HG02678 (cell line): Measurements from ENCODE around the gene LSP1.

Experiments
- ATAC-seq: cut with Tn5 transposase; IDR thresholded peaks from one replicate; pipeline ENCODE4 v1.9.1; 2021; ENCODE audit warnings: mild to moderate bottlenecking, moderate library complexity; ENCODE audit not compliant: unreplicated experiment

LSP1 gene

GRCh38 chr11:1888347-1888753 is 35.5 kb downstream of the LSP1 start:
- no peak for ATAC-seq

GRCh38 chr11:1888811-1889210 is 35.9 kb downstream of the LSP1 start:
- no peak for ATAC-seq

GRCh38 chr11:1889224-1889930 is 36.5 kb downstream of the LSP1 start:
- ATAC-seq: no peak

- no peak for ATAC-seq
These were observed 37.3 kb downstream of the LSP1 start for GRCh38 chr11:1889941-1890855.

- ATAC-seq: no peak
These were observed 38.3 kb downstream of the LSP1 start for GRCh38 chr11:1890856-1891830.

- ATAC-seq: no peak
These were observed 38.9 kb downstream of the LSP1 start, which contains the start of gene PRR33 for GRCh38 chr11:1891831-1892115. TSS of gene PRR33 (minus strand) at chr11:1891895. CDS start at chr11:1890584, 1,311 bp downstream.

GRCh38 chr11:1892116-1892515 is 39.2 kb downstream of the LSP1 start:
- no peak for ATAC-seq

- ATAC-seq: no peak
These were observed 39.7 kb downstream of the LSP1 start for GRCh38 chr11:1892558-1892957.

GRCh38 chr11:1893581-1894359 is 40.9 kb downstream of the LSP1 start:
- no peak for ATAC-seq

GRCh38 chr11:1894759-1895158 is 41.9 kb downstream of the LSP1 start:
- ATAC-seq: no peak

GRCh38 chr11:1896468-1896867 is 43.6 kb downstream of the LSP1 start:
- no peak for ATAC-seq

- ATAC-seq: no peak
These were observed 44.0 kb downstream of the LSP1 start for GRCh38 chr11:1896923-1897322.

- no peak for ATAC-seq
These were observed 46.2 kb downstream of the LSP1 start for GRCh38 chr11:1899090-1899489.

GRCh38 chr11:1899686-1900085 is 46.8 kb downstream of the LSP1 start:
- no peak for ATAC-seq

- no peak for ATAC-seq
These were observed 53.3 kb downstream of the LSP1 start for GRCh38 chr11:1906181-1906580.

- no peak for ATAC-seq
These were observed 53.9 kb downstream of the LSP1 start for GRCh38 chr11:1906611-1907423.

- no peak for ATAC-seq
These were observed 55.7 kb downstream of the LSP1 start for GRCh38 chr11:1908618-1909017.

- no peak for ATAC-seq
These were observed 56.6 kb downstream of the LSP1 start for GRCh38 chr11:1909524-1909923.

- ATAC-seq: no peak
These were observed 59.5 kb downstream of the LSP1 start for GRCh38 chr11:1912289-1912878.
